Fibroblast of pulmonary artery (primary cell): ENCODE measurements around the gene ME1.
A peak's percentile ranks its signal among the peaks of the same experiment; 100 is the strongest.

Experiments
- DNase-seq: peaks from one replicate; pipeline ENCODE4 v3.0.0-alpha.2; 2010; ENCODE audit warnings: low read depth
- H3K4me3 ChIP-seq: replicated peaks from 2 replicates; pipeline ENCODE4 v1.5.1; 2011; ENCODE audit warnings: low read depth, mild to moderate bottlenecking, control low read depth, low read length, moderate library complexity
- TF ChIP-seq, protein P1 (sequence below): IDR thresholded peaks from 2 replicates; pipeline ENCODE4 v1.5.1; 2011; ENCODE audit warnings: mild to moderate bottlenecking, control low read depth, low read length, inconsistent platforms; ENCODE audit errors: missing control alignments

Gene ME1

DNA sequence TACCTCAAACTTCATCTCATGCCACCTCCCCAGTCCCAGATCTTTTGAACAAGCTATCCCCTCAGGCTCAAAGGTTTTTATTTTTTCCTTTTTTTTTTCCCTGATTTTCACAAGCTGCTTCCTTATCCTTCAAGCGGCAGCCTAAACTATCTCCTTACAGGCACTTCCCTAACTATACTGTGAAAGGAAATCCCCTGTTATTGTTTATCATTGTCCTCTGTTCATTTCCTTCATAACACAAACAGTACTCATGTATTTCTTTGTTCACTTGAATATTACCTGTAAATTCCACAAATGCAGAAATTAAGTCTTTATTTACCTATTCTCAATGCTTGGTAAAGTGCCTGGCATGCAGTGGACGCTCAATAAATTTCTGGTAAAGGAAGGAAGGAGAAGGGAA lies 48.9 kb downstream of the ME1 start:
- TF ChIP-seq, protein P1, sequence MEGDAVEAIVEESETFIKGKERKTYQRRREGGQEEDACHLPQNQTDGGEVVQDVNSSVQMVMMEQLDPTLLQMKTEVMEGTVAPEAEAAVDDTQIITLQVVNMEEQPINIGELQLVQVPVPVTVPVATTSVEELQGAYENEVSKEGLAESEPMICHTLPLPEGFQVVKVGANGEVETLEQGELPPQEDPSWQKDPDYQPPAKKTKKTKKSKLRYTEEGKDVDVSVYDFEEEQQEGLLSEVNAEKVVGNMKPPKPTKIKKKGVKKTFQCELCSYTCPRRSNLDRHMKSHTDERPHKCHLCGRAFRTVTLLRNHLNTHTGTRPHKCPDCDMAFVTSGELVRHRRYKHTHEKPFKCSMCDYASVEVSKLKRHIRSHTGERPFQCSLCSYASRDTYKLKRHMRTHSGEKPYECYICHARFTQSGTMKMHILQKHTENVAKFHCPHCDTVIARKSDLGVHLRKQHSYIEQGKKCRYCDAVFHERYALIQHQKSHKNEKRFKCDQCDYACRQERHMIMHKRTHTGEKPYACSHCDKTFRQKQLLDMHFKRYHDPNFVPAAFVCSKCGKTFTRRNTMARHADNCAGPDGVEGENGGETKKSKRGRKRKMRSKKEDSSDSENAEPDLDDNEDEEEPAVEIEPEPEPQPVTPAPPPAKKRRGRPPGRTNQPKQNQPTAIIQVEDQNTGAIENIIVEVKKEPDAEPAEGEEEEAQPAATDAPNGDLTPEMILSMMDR: no peak
- no peak for DNase-seq
- H3K4me3 ChIP-seq: peak overlapping the region; percentile 3

DNA sequence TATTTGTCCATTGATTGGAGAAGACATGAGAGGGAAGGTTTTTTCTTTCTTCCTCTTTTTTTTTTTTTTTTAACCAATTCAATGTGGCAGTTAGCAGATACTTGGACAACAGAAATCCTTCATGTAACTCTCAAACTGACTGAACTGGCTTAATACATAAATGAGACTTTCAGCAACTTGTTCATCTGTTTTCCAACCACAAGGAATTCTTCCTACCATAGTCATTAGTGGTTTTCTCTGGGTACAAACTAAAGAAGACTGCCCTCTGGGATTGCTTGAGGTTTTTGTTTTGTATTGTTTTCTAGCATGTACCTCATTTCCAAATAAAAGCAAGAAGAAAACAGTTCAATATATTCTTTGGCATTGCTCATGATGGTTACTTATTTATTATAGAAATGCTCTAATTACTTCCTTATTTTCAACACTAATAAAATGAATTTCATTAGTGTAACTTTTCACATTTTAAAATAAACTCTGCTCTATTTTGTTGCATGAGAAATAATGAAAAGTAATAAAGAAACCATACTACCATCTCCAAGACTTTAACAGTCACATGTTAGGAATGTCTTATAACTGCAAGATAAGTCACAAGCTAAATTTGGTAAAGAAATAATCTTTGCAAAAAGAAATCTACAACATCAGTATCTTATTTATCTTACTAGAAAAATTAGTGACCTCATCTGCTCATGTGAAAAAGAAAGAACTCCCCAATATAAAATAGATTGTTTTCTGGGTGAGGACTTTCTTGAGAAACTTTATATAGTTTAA lies 52.0 kb downstream of the ME1 start:
- DNase-seq: peak; percentile 54
- TF ChIP-seq, protein P1: no peak
- H3K4me3 ChIP-seq: no peak overlapping the region

DNA sequence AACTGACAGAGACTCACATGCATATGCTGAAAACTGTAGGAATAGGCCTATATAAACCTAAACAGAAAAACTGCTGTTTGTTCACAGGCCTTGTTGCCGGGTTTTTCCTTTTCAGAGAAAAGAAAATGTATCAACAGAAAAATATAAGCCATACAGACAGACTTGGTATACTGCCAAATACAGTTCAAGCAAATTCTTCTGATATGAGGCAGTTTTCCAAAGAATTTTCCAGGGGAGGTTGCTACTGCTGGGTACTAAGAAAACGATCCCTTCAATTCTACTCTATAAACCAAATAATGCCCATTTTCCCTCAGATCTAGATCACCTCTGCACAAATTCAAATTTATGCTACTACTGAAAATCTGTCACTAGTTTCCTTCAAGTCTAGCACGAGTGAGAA lies 59.4 kb downstream of the ME1 start:
- TF ChIP-seq, protein P1: no peak
- peak; percentile 80 for DNase-seq

DNA sequence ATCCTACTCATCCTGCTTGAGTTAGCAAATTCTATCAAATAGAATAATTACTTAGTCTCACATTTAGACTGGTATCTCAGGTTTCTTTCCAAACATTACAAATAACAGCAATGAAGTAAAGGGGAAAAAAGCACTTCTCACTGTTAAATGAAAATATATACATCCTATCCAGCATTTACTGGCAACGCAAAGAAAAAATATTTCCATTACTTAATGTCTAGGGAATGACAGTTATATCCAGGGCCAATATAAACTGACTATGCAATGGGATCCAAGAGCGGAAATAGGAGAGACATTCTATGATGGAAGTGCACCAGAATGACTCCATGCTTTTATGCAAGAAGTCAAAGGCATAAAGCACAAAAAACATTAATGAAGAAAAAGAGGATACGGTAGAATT lies 60.3 kb downstream of the ME1 start:
- TF ChIP-seq, protein P1: no peak
- no peak overlapping the region for H3K4me3 ChIP-seq
- DNase-seq: peak; percentile 57

More for the DNA sequence above, 59.4 kb downstream of the ME1 start:
- H3K4me3 ChIP-seq: no peak overlapping the region

DNA sequence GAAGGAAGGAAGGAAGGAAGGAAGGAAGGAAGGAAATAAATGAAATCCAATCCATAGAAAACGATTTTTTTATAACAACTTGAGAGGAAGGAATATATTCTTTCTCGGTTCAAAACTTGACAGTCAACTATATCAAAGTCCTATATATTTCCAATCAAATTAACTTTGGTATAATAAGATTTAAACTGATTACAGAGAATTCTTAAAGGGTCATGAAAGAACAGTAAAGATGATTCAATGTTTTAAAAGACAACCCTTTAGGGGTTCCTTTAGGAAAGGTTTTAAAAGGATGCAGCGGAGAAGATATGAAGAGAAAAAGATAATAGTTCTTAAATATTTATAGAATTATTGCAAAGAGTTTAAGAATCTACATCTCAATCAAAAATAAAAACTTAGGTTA lies 61.2 kb downstream of the ME1 start:
- TF ChIP-seq, protein P1: no peak
- no peak overlapping the region for H3K4me3 ChIP-seq
- no peak for DNase-seq

DNA sequence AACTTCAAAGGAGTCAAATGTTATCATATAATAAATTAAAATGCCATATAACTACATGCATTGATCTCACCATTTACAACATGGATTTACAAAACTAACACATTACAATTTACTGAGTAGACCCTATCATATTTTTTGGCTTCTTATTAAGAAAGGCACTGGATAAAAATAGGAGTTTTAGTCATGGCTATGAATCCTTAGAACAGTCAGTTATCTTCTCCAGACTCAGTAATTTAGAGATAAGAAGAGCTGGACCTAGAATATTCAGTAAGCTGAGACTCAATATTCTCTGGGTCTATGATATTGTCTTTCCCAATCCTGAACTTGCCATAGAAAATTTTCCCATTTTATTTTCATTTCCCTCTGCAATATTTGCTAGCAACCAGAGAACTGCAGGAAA lies 62.3 kb downstream of the ME1 start:
- no peak overlapping the region for H3K4me3 ChIP-seq
- TF ChIP-seq, protein P1: no peak
- DNase-seq: no peak

DNA sequence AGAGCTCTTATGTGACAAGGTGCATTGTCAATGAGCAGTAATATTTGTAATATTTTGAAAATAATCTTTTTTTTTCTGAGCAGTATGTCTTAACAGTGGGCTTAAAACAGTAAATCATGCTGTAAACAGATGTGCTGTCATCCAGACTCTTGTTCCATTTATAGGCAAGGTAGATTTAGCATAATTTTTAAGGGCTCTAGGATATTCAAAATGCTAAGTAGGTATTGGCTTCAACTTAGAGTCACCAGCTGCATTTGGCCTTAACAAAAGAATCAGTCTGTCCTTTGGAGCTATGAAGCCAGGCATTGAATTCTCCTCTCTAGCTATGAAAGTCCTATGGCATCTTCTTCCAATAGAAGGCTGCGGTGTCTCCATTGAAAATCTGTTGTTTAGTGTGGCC lies 63.7 kb downstream of the ME1 start:
- TF ChIP-seq, protein P1: no peak
- DNase-seq: no peak
- no peak overlapping the region for H3K4me3 ChIP-seq
